K562 (cell line): ENCODE data around the gene KRTAP13-4. TPM values are rescaled to one million over a fixed set of nuclear protein-coding genes. Genes with fewer than 3 reads are reported as not detected.

ENCODE experiments used
- ATAC-seq: fragments of 200-7000 bp; cut with Tn5 transposase; 3 replicates; pipeline ENCODE4 v1.9.1; 2020; ENCODE audit warnings: moderate library complexity
- BruUV-seq: library from RNA; stranded (reverse); fragments of 400-500 nt; replicated peaks from 2 replicates; lab custom pipeline; 2021; lab: Mats Ljungman, UMichigan
- CTCF ChIA-PET: fragments of 300-600 bp; formaldehyde crosslinking; extraction: SDS; loops from one replicate; lab custom pipeline; 2021; ENCODE audit warnings: low intra/inter-chr PET ratio; lab: Yijun Ruan, JAX
- POLR2A ChIA-PET: fragments of 300-600, 350-650 bp; sonication (Branson Sonifier 250); formaldehyde crosslinking; extraction: SDS; loops from one replicate; lab custom pipeline; 2021; ENCODE audit warnings: antibody characterized with exemption, inconsistent platforms; lab: Yijun Ruan, JAX
- DNase-seq, 4 experiments: peaks; one replicate each; pipeline versions ENCODE4 v3.0.0 to v3.0.0-alpha.2; 2011 to 2018; ENCODE audit warnings: low spot score in 3 of 4, mixed read lengths in 3 of 4; ENCODE audit errors: extremely low read depth in 1 of 4
- FAIRE-seq: peaks from 2 replicates; lab custom pipeline; 2011; peaks lifted over from hg19 to GRCh38; lab: Jason Lieb, UNC
- H2AFZ ChIP-seq: 2 replicates; pipeline ENCODE4 v1.6.0; 2011; ENCODE audit warnings: low read depth, low read length, control low read depth, inconsistent platforms
- H3K27ac ChIP-seq: fragments of 200-600 bp; 3 replicates; pipeline ENCODE4 v1.8.0; 2011; ENCODE audit warnings: low read depth, mild to moderate bottlenecking, control low read depth, inconsistent platforms, low read length, moderate library complexity, mixed read lengths; ENCODE audit errors: extremely low read depth
- H3K27me3 ChIP-seq, 2 experiments: fragments of 300-600 bp in 1 of 2; 2 replicates in 1 of 2; 3 replicates in 1 of 2; pipeline versions ENCODE4 v1.6.0 to v1.8.0; 2011; ENCODE audit warnings: inconsistent platforms in 2 of 2, low read length in 2 of 2, mild to moderate bottlenecking in 1 of 2, mixed read lengths in 1 of 2, moderate library complexity in 1 of 2; ENCODE audit not compliant: control insufficient read depth in 2 of 2, insufficient read depth in 2 of 2
- H3K36me3 ChIP-seq: fragments of 300-600 bp; 3 replicates; pipeline ENCODE4 v1.8.0; 2011; ENCODE audit warnings: mild to moderate bottlenecking, low read length, inconsistent platforms; ENCODE audit not compliant: control insufficient read depth, insufficient read depth
- H3K4me1 ChIP-seq, 2 experiments: fragments of 200-600 bp in 1 of 2; replicated peaks in 1 of 2; 2 replicates in 1 of 2; 3 replicates in 1 of 2; pipeline versions ENCODE4 v1.5.1 to v1.8.0; 2011; ENCODE audit warnings: inconsistent platforms in 2 of 2, low read length in 2 of 2, mild to moderate bottlenecking in 1 of 2, mixed read lengths in 1 of 2, moderate library complexity in 1 of 2; ENCODE audit not compliant: control insufficient read depth in 2 of 2, insufficient read depth in 2 of 2
- H3K4me2 ChIP-seq: 2 replicates; pipeline ENCODE4 v1.6.1; 2011; ENCODE audit warnings: low read length, control low read depth, inconsistent platforms, mixed read lengths; ENCODE audit not compliant: insufficient read depth
- H3K4me3 ChIP-seq: fragments of 200-600 bp; sonication (generic), shearing (Covaris generic); 2 replicates; pipeline ENCODE4 v1.5.1; 2016; ENCODE audit warnings: control low read depth, inconsistent platforms
- H3K79me2 ChIP-seq: fragments of 200-600 bp; 3 replicates; pipeline ENCODE4 v1.8.0; 2011; ENCODE audit warnings: low read length, inconsistent platforms; ENCODE audit not compliant: control insufficient read depth, insufficient read depth
- H3K9ac ChIP-seq, 2 experiments: 2 replicates each; pipeline versions ENCODE4 v1.6.0 to v1.6.1; 2011; ENCODE audit warnings: low read depth in 2 of 2, low read length in 2 of 2, control low read depth in 1 of 2, inconsistent platforms in 1 of 2, mild to moderate bottlenecking in 1 of 2, mixed read lengths in 1 of 2; ENCODE audit not compliant: insufficient read depth in 1 of 2
- H3K9me1 ChIP-seq: one replicate; pipeline ENCODE4 v1.6.0; 2011; ENCODE audit warnings: inconsistent platforms, mild to moderate bottlenecking, low read length, moderate library complexity; ENCODE audit not compliant: control insufficient read depth, insufficient read depth
- H3K9me3 ChIP-seq: replicated peaks from 2 replicates; pipeline ENCODE4 v1.5.1; 2011; ENCODE audit warnings: low read depth, low read length, inconsistent platforms; ENCODE audit not compliant: control insufficient read depth, insufficient read depth
- H4K20me1 ChIP-seq: replicated peaks from 2 replicates; pipeline ENCODE4 v1.6.1; 2011; ENCODE audit warnings: low read length, inconsistent platforms, mixed read lengths; ENCODE audit not compliant: control insufficient read depth, insufficient read depth
- ARID2 ChIP-seq: fragments of 450-650 bp; IDR thresholded peaks from 2 replicates; pipeline ENCODE4 v1.6.1; 2017; ENCODE audit warnings: antibody characterized with exemption, mild to moderate bottlenecking
- CEBPB ChIP-seq: fragments of 450-650 bp; IDR thresholded peaks from 2 replicates; pipeline ENCODE4 v1.6.1; 2016; ENCODE audit warnings: missing genetic modification characterization, missing compliant biosample characterization
- ELF2 ChIP-seq: fragments of 250-450 bp; sonication (Bioruptor Pico); IDR thresholded peaks from 2 replicates; pipeline ENCODE4 v1.5.0; 2021; ENCODE audit warnings: mild to moderate bottlenecking
- FOS ChIP-seq: IDR thresholded peaks from 3 replicates; pipeline ENCODE4 v1.6.1; 2011; ENCODE audit not compliant: insufficient read length; ENCODE audit errors: extremely low read depth
- JUNB ChIP-seq: fragments of 450-650 bp; formaldehyde crosslinking; conservative IDR thresholded peaks from 2 replicates; pipeline ENCODE4 v1.4.0; 2020; ENCODE audit warnings: mild to moderate bottlenecking
- MED1 ChIP-seq: sonication (generic); formaldehyde crosslinking; IDR thresholded peaks from 2 replicates; pipeline ENCODE4 v1.8.1; 2023; ENCODE audit warnings: missing genetic modification reagents, borderline replicate concordance
- NFATC3 ChIP-seq: fragments of 450-650 bp; IDR thresholded peaks from 2 replicates; pipeline ENCODE4 v1.6.1; 2017; ENCODE audit warnings: mild to moderate bottlenecking
- NFE2 ChIP-seq: IDR thresholded peaks from 2 replicates; pipeline ENCODE4 v1.6.1; 2014; ENCODE audit warnings: antibody characterized with exemption, low read depth
- SETDB1 ChIP-seq: IDR thresholded peaks from one replicate; pipeline ENCODE4 v1.6.1; 2012; ENCODE audit warnings: low read length, control low read depth, inconsistent platforms
- SMARCC2 ChIP-seq: fragments of 450-650 bp; IDR thresholded peaks from 2 replicates; pipeline ENCODE4 v1.6.1; 2017; ENCODE audit warnings: antibody characterized with exemption, moderate library complexity, mild to moderate bottlenecking, low read depth
- ZNF354B ChIP-seq: fragments of 250-450 bp; sonication (Bioruptor Pico); IDR thresholded peaks from 2 replicates; pipeline ENCODE4 v1.4.0; 2020
- WGBS: fragments of 100-300 bp; shearing (Covaris generic); methylation state at CpG from one replicate; pipeline ENCODE4 v1.1.6; 2016; ENCODE audit warnings: low coverage, mixed read lengths; ENCODE audit not compliant: insufficient coverage; ENCODE audit errors: missing lambda C conversion rate; 5-methylcytosine and 5-hydroxymethylcytosine counted together
- in situ Hi-C: fragments of 300-500 bp; cut with MboI; formaldehyde crosslinking; loops from 4 replicates; pipeline ENCODE4 v1.15.0; 2018; ENCODE audit warnings: inconsistent platforms, mixed read lengths
- intact Hi-C: fragments of 100-400 bp; cut with micrococcal nuclease; formaldehyde crosslinking; loops from 2 replicates; pipeline ENCODE4 v1.14.2; 2022
- polyA plus RNA-seq, 8 experiments: library from polyadenylated mRNA; depleted of rRNA in 4 of 8; stranded (reverse) in 5 of 8; unstranded in 3 of 8; fragments of >200 nt; fragmentation: Nextera tagmentation in 2 of 8; fragmentation: Illumina TruSeq in 1 of 8; extraction: Ambion mirVana in 2 of 8; extraction: Trizol in 1 of 8; gene quantifications; 2 replicates each; pipeline versions ENCODE4 v1.2.1 to v1.2.3, GENCODE V29; 2011 to 2014; ENCODE audit warnings: inconsistent platforms in 1 of 8, missing spikeins in 1 of 8
- total RNA-seq, 7 experiments: library from RNA; depleted of rRNA in 6 of 7; stranded (reverse); fragments of >200 nt in 6 of 7; fragmentation: Illumina TruSeq in 2 of 7; extraction: Trizol in 2 of 7; gene quantifications; 2 replicates each; pipeline versions ENCODE4 v1.2.1 to v1.2.3, GENCODE V29; 2011 to 2021; ENCODE audit warnings: low replicate concordance in 1 of 7
- TF ChIP-seq, protein P1 (sequence below): fragments of 450-650 bp; formaldehyde crosslinking; IDR thresholded peaks from 2 replicates; pipeline ENCODE4 v1.4.0; 2020; ENCODE audit warnings: mild to moderate bottlenecking, moderate library complexity

KRTAP13-4 gene
- total and polyA plus RNA-seq, 9 of the 15 experiments (the other 6 are each of a cell fraction or from before 2014, with no cell fraction given): not detected

DNA sequence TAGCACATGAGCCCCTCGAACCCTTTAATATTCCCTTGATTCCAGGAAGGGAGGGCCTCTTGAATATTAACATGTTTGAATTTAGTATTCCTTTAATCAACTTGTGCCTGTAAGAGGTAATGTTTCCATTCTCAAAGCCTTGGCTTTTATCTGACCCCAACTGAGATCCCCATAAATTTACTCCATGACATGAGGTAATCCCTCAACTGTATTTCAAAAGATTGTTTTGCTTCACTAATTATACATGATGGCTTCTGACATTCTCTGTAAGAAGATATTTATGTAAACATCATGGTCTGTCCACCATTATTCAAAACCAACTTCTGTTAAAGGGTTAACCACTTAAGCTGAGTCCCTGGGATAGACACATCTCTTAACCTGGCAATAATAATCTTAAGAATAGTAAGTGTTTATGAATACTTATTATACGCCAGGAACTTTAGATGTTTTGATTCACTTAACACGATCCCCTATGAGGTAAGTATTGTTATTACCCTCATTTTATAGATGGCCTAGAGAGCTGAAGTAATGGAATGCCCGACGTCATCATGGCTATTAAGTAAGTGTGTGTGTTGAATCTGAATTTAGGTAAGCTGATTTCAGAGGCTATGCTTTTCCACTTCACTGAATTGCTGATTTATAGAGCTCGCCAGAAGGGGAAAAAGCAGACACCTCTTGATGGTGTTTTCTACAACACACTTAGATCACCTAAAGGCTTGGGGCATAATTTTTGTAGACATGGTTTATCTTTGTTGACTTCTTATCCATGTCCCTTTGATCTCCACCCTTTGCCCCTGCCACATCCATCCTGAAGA, 39.1 kb downstream of the KRTAP13-4 start:
- Histone ChIP-seq H3K27ac (no peak overlapping the region), H3K27me3 (no peaks in the 10 kb centered on the region), H3K4me1 (no peaks in the 10 kb centered on the region), H3K9me3 (no peaks in the 10 kb centered on the region), H3K9ac (no peak overlapping the region), H2AFZ (no peak overlapping the region), H3K4me3 (no peak overlapping the region), H3K9me1 (no peaks in the 10 kb centered on the region), H3K79me2 (no peaks in the 10 kb centered on the region), H3K36me3 (no peaks in the 10 kb centered on the region), H4K20me1 (no peaks in the 10 kb centered on the region), H3K4me2 (no peak overlapping the region)
- ChIA-PET CTCF (no interaction called here), POLR2A (no interaction called here)
- BruUV-seq: no TSS peak
- DNase-seq (no peak), ATAC-seq (no peak), FAIRE-seq (no peak)
- TF ChIP-seq ARID2 (no peak), FOS (no peak), ZNF354B (CRISPR knock-in tag) (no peak), MED1 (CRISPR knock-in tag) (no peak), NFE2 (no peak), ELF2 (no peak), SETDB1 (no peak), SMARCC2 (no peak), JUNB (CRISPR knock-in tag) (no peak), NFATC3 (no peak), CEBPB (tag) (no peak)
- TF ChIP-seq, protein P1, sequence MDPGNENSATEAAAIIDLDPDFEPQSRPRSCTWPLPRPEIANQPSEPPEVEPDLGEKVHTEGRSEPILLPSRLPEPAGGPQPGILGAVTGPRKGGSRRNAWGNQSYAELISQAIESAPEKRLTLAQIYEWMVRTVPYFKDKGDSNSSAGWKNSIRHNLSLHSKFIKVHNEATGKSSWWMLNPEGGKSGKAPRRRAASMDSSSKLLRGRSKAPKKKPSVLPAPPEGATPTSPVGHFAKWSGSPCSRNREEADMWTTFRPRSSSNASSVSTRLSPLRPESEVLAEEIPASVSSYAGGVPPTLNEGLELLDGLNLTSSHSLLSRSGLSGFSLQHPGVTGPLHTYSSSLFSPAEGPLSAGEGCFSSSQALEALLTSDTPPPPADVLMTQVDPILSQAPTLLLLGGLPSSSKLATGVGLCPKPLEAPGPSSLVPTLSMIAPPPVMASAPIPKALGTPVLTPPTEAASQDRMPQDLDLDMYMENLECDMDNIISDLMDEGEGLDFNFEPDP (CRISPR knock-in tag): no peak
- WGBS: under 1% methylated on average over 6 of the region's 6 CpGs
- in situ Hi-C loops: no loop called here
- intact Hi-C loops: no loop called here
